Measurements from ENCODE around the gene KDM4D.

The KDM4D gene

DNA sequence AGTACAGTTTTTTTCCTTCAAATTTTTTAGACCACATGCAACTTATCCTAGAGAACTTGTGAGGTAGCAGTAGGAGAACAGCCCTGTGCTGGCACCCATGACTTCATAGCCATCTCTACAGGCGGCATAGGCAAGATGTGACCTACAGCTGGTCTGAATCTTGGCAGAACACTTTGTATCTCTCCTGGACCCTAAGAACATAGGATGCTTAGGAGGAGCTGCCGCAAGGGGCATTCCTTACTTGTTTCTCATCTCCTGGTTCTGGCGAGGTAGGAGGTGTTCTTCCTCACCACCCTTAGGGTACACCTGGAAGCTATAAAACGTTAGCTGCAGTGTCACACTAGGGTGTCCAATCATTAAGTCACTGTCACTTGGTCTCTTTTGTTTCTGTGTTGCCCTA is 16.5 kb upstream of the KDM4D start:
- Histone ChIP-seq H3K9me2 (replicated peaks; ENCODE audit: insufficient read depth, low read length) (no peaks in the 10 kb centered on the region), H3K36me3 (ENCODE audit: low read length) (0 out of 2 replicates have a peak, but pooled peaks cover 3% of the 10 kb centered on the region), H3K9me3 (ENCODE audit: insufficient read depth, low read length) (no peaks in the 10 kb centered on the region), H3K27me3 (ENCODE audit: low read length) (no peaks in the 10 kb centered on the region), H2AFZ (ENCODE audit: low read depth, low read length, severe bottlenecking) (no peak overlapping the region), H3F3A (ENCODE audit: insufficient read depth) (no peaks in the 10 kb centered on the region), H3K4me2 (ENCODE audit: low read depth, low read length, poor library complexity, severe bottlenecking) (no peak overlapping the region), H3K27ac (ENCODE audit: low read depth, low read length) (no peak overlapping the region), H3K79me2 (ENCODE audit: insufficient read depth, low read length) (no peaks in the 10 kb centered on the region), H3K4me3 (ENCODE audit: insufficient read depth, low read length, poor library complexity, severe bottlenecking) (no peak overlapping the region), H3K9ac (ENCODE audit: low read length) (no peak overlapping the region), H4K20me1 (ENCODE audit: low read depth, low read length) (no peaks in the 10 kb centered on the region)
- TF ChIP-seq, protein P1, sequence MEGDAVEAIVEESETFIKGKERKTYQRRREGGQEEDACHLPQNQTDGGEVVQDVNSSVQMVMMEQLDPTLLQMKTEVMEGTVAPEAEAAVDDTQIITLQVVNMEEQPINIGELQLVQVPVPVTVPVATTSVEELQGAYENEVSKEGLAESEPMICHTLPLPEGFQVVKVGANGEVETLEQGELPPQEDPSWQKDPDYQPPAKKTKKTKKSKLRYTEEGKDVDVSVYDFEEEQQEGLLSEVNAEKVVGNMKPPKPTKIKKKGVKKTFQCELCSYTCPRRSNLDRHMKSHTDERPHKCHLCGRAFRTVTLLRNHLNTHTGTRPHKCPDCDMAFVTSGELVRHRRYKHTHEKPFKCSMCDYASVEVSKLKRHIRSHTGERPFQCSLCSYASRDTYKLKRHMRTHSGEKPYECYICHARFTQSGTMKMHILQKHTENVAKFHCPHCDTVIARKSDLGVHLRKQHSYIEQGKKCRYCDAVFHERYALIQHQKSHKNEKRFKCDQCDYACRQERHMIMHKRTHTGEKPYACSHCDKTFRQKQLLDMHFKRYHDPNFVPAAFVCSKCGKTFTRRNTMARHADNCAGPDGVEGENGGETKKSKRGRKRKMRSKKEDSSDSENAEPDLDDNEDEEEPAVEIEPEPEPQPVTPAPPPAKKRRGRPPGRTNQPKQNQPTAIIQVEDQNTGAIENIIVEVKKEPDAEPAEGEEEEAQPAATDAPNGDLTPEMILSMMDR (IDR thresholded peaks at IDR 0.05; ENCODE audit: insufficient read depth, low read length, poor library complexity, severe bottlenecking) = no peak

DNA sequence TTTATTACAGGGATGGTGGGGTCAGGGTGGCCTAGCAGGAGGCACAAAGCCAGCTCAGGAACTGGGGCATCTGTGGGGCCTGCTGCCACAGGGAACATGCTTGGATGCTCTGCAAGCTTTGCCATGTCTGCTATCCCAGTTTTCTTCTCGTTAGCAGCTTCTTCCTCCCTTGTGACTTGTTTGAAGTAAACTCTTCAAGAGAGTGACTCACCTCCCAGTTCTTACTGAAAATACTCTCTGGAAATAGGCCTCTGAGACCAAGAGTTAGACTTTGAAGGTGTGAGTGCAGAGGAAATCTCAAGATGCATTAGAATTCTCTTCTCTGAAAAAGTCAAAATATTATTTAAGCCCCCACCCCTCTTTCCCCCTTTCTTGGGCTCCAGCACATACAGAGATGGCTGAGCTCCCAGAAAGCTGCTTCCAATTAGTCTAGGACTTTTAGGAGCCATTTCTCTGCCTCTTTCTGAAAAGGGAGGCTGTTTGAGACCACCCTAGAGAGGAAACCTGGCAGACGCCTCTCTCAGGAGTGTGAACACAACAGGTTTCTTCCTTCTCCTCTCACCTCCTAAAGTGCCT is 15.3 kb upstream of the KDM4D start:
- Histone ChIP-seq H3F3A (ENCODE audit: insufficient read depth) (no peaks in the 10 kb centered on the region), H3K4me3 (ENCODE audit: insufficient read depth, low read length, poor library complexity, severe bottlenecking) (no peak overlapping the region), H3K9me2 (replicated peaks; ENCODE audit: insufficient read depth, low read length) (no peaks in the 10 kb centered on the region), H2AFZ (ENCODE audit: low read depth, low read length, severe bottlenecking) (no peak overlapping the region), H3K79me2 (ENCODE audit: insufficient read depth, low read length) (no peaks in the 10 kb centered on the region), H3K27me3 (ENCODE audit: low read length) (no peaks in the 10 kb centered on the region), H3K9me3 (ENCODE audit: insufficient read depth, low read length) (no peaks in the 10 kb centered on the region), H3K27ac (ENCODE audit: low read depth, low read length) (no peak overlapping the region), H3K4me2 (ENCODE audit: low read depth, low read length, poor library complexity, severe bottlenecking) (no peak overlapping the region), H3K9ac (ENCODE audit: low read length) (no peak overlapping the region), H3K36me3 (ENCODE audit: low read length) (peaks cover 12% of the 10 kb centered on the region; the same call in 1 of the 2 replicates), H4K20me1 (ENCODE audit: low read depth, low read length) (no peaks in the 10 kb centered on the region)
- TF ChIP-seq, protein P1 (IDR thresholded peaks at IDR 0.05; ENCODE audit: insufficient read depth, low read length, poor library complexity, severe bottlenecking) = no peak
- no peak for TF ChIP-seq EZH2phosphoT487 (conservative IDR thresholded peaks at IDR 0.05; ENCODE audit: low read length)

DNA sequence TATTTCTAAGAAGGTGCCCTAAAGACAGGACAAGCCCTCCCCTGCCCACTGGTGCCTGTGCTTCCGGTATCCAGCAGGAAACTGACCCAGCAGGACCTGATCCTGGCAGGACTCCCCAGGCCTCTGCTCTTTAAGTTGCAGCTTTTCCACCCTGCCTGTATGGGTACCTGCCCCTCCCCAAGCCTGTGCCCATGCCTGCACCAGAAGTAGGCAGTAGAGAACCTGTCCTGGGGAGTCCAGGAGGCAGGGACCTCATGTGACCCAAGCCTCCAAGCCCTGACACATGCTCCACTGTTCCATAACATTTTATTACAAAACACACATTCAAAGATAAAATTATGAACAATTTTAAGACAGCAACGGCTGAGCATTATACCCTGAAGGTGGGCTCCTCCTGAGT is 14.3 kb upstream of the KDM4D start:
- H3F3A ChIP-seq (ENCODE audit: insufficient read depth) = no peaks in the 10 kb centered on the region
- no peak overlapping the region for H3K4me2 ChIP-seq (ENCODE audit: low read depth, low read length, poor library complexity, severe bottlenecking)
- H3K79me2 ChIP-seq (ENCODE audit: insufficient read depth, low read length) = no peaks in the 10 kb centered on the region
- no peak overlapping the region for H2AFZ ChIP-seq (ENCODE audit: low read depth, low read length, severe bottlenecking)
- H3K27ac ChIP-seq (ENCODE audit: low read depth, low read length) = no peak overlapping the region
- no peak overlapping the region for H3K9ac ChIP-seq (ENCODE audit: low read length)
- no peak for TF ChIP-seq EZH2phosphoT487 (conservative IDR thresholded peaks at IDR 0.05; ENCODE audit: low read length)
- TF ChIP-seq, protein P1 (IDR thresholded peaks at IDR 0.05; ENCODE audit: insufficient read depth, low read length, poor library complexity, severe bottlenecking) = no peak
- H3K9me2 ChIP-seq (replicated peaks; ENCODE audit: insufficient read depth, low read length) = no peaks in the 10 kb centered on the region
- H4K20me1 ChIP-seq (ENCODE audit: low read depth, low read length) = no peaks in the 10 kb centered on the region
- no peak overlapping the region for H3K4me3 ChIP-seq (ENCODE audit: insufficient read depth, low read length, poor library complexity, severe bottlenecking)
- no peaks in the 10 kb centered on the region for H3K9me3 ChIP-seq (ENCODE audit: insufficient read depth, low read length)
- peaks cover 18% of the 10 kb centered on the region; the same call in 1 of the 2 replicates for H3K36me3 ChIP-seq (ENCODE audit: low read length)
- no peaks in the 10 kb centered on the region for H3K27me3 ChIP-seq (ENCODE audit: low read length)

All from SU-DHL-6 (cell line).